Body of pancreas (tissue), 4 donors: ENCODE measurements around the gene RPL5. TPM values are rescaled to one million over a fixed set of nuclear protein-coding genes. Genes with fewer than 3 reads are reported as not detected.
A peak's percentile ranks its signal among the peaks of the same experiment; 100 is the strongest.
"Not testable (repeated sequence)": the region's sequence is repeated elsewhere in the genome, so short reads cannot be mapped to it uniquely, and the experiment has no call there.

ENCODE experiments used
- ATAC-seq: fragments of 150-250 bp; one replicate; pipeline ENCODE4 v1.9.1; 2016
- DNase-seq, 4 donors: peaks; one replicate each; pipeline ENCODE4 v3.0.0-alpha.2; 2019
- H3K27ac ChIP-seq, 4 donors: fragments of 200-600 bp; sonication (generic); 1 replicate in 3 of 4; 2 replicates in 1 of 4; pipeline versions ENCODE4 v1.5.1 to v1.6.1; 2016 to 2019; ENCODE audit warnings: mild to moderate bottlenecking in 1 of 4, mixed read lengths in 1 of 4, moderate library complexity in 1 of 4
- H3K27me3 ChIP-seq, 2 donors: fragments of 200-600 bp; sonication (generic); one replicate each; pipeline ENCODE4 v1.6.0; 2016; ENCODE audit warnings: mild to moderate bottlenecking in 1 of 2
- H3K36me3 ChIP-seq, 2 donors: fragments of 200-600 bp; sonication (generic); replicated peaks in 1 of 2; 2 replicates each; pipeline ENCODE4 v1.5.1; 2016; ENCODE audit warnings: low read depth in 2 of 2; ENCODE audit not compliant: insufficient read depth in 1 of 2
- H3K4me1 ChIP-seq: fragments of 200-600 bp; sonication (generic); one replicate; pipeline ENCODE4 v1.6.0; 2016
- H3K4me3 ChIP-seq, 2 donors: fragments of 200-600 bp; sonication (generic); 1 replicate in 1 of 2; 2 replicates in 1 of 2; pipeline ENCODE4 v1.5.1; 2016 to 2019
- H3K9me3 ChIP-seq, 3 donors: fragments of 200-600 bp; sonication (generic); 1 replicate in 2 of 3; 2 replicates in 1 of 3; pipeline ENCODE4 v1.5.1; 2016
- CTCF ChIP-seq, 7 experiments: fragments of 450-650 bp in 4 of 7; fragments of 200-600 bp in 3 of 7; sonication (generic) in 3 of 7; IDR thresholded peaks; one replicate each; pipeline ENCODE4 v1.5.1; 2016 to 2019; ENCODE audit warnings: antibody characterized with exemption in 7 of 7
- POLR2A ChIP-seq, 3 donors: fragments of 450-650 bp; IDR thresholded peaks; one replicate each; pipeline ENCODE4 v1.6.1; 2016; ENCODE audit warnings: antibody characterized with exemption in 3 of 3, mild to moderate bottlenecking in 2 of 3
- WGBS, 2 donors: methylation state at CpG; one replicate each; pipeline ENCODE4 v1.1.5; 2017; 5-methylcytosine and 5-hydroxymethylcytosine counted together
- intact Hi-C: fragments of 100-400 bp; cut with DNase I; formaldehyde crosslinking; loops from one replicate; pipeline ENCODE4 v1.15.1; 2023
- total RNA-seq, 2 donors: library from RNA; depleted of rRNA; stranded (reverse); fragments of >200 nt; gene quantifications; one replicate each; pipeline ENCODE4 v1.1.0, GENCODE V29; 2016

The RPL5 gene
- 1,000 to 10,000 TPM in 1 of 2 donors, 100 to 1,000 TPM in 1; 979 to 1,023 TPM for total RNA-seq

- intact Hi-C loops = no loop called here
- H3K4me1 ChIP-seq = peaks cover 30% of the 10 kb centered on the region
- WGBS, 2 donors = 0 to 1% methylated on average over 26 to 57 of the region's 57 CpGs
These were observed at the start of gene RPL5 for GRCh38 chr1:92831762-92832536. Gene RPL5, plus strand, starts transcription at chr1:92832040. Its CDS starts 75 bp downstream, at chr1:92832115.

DNA sequence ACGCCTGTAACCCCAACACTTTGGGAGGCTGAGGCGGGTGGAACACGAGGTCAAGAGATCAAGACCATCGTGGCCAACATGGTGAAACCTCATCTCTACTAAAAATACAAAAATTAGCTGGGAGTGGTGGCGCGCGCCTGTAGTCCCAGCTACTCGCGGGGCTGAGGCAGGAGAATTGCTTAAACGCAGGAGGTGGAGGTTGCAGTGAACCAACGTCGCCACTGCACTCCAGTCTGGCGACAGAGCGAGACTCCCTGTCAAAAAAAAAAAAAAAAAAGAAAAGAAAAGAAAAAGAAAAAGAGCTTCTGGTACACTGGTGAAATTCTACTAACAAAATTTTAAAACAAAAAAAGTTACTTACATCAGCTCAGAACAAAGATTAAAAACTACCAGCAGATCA lies 48.3 kb upstream of the RPL5 start:
- H3K27me3 ChIP-seq, H3K9me3 ChIP-seq, intact Hi-C loops, ATAC-seq, H3K36me3 ChIP-seq: not testable (repeated sequence)
- peak overlapping the region in 3 of 4 donors; percentile 94 to 100 (median 95) for H3K27ac ChIP-seq
- peak; percentile 26 to 38 (median 30) for DNase-seq
- peaks cover 28% of the 10 kb centered on the region for H3K4me1 ChIP-seq
- peak overlapping the region; percentile 32 to 74 for H3K4me3 ChIP-seq
- TF ChIP-seq CTCF (IDR thresholded peaks at IDR 0.05) = peak in 4 of 7 experiments; percentile 9 to 48 (median 23)
- 43 to 52% methylated on average over 14 of the region's 14 CpGs for WGBS, 2 donors

More at GRCh38 chr1:92831762-92832536, at the start of gene RPL5:
- peak; percentile 100 for ATAC-seq
- H3K4me3 ChIP-seq = peak within 1 kb of the TSS; percentile 84 to 87
- no peaks in the 10 kb centered on the region for H3K9me3 ChIP-seq
- H3K27ac ChIP-seq = peak within 1 kb of the TSS; percentile 63 to 95 (median 88)
- H3K27me3 ChIP-seq = no peaks in the 10 kb centered on the region
- peaks cover 0 to 1% of the 10 kb centered on the region in 2 donors for H3K36me3 ChIP-seq
- peak; percentile 97 to 98 (median 98) for DNase-seq
- TF ChIP-seq POLR2A (IDR thresholded peaks at IDR 0.05) (peak; percentile 83 to 97 (median 97)), CTCF (IDR thresholded peaks at IDR 0.05) (peak; percentile 84 to 99 (median 98))

DNA sequence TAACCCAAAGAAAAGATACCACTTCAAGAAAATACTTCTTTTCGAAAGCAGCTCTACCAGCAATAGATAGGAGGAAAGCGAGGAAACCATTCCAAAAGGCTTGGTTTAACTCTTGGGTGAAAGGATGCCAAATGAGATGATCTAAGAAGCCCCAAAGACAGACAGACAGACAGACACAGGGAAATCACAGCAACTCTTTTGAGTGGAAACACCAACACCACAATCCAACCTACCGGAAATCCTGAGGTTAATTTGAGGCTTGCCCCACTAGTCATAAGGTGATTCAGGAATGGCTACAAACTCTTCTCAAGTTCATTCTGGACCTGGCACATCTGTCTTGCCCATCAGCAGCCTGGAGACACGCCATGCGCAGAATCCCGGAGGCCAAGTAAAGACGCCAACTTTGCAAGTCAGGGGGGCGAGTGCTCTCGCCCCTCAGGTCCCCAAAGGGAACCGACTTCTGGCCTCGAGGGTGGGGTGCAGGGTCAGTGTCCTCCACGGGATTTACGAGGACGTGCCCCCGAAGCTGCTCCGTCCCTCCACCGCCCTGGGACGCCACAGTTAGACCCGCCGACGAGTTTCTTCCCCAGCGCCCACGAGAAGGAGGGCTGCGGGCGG lies 47.7 kb upstream of the RPL5 start:
- ATAC-seq = peak; percentile 1
- H3K4me1 ChIP-seq = peaks cover 28% of the 10 kb centered on the region
- intact Hi-C loops = no loop called here

More for the DNA sequence above, 47.7 kb upstream of the RPL5 start:
- Histone ChIP-seq H3K36me3 (no peaks in the 10 kb centered on the region), H3K27ac (peak overlapping the region; percentile 91 to 100 (median 94)), H3K27me3 (no peaks in the 10 kb centered on the region), H3K9me3 (no peaks in the 10 kb centered on the region), H3K4me3 (peak overlapping the region; percentile 32 to 74)
- peak; percentile 32 to 59 (median 46) for DNase-seq
- TF ChIP-seq CTCF (IDR thresholded peaks at IDR 0.05) (no peak), POLR2A (IDR thresholded peaks at IDR 0.05) (no peak)
- 1 to 3% methylated on average over 3 to 24 of the region's 25 CpGs for WGBS, 2 donors
